Epithelial cell of esophagus (primary cell): ENCODE results near the gene NSDHL.
"Not testable (repeated sequence)": the region's sequence is repeated elsewhere in the genome, so short reads cannot be mapped to it uniquely, and the experiment has no call there.

Source experiments
- DNase-seq: peaks from one replicate; pipeline ENCODE4 v3.0.0; 2010; ENCODE audit warnings: low read depth
- H3K4me3 ChIP-seq: 2 replicates; pipeline ENCODE4 v1.5.1; 2011; ENCODE audit warnings: mild to moderate bottlenecking, low read length, control low read depth
- CTCF ChIP-seq: IDR thresholded peaks from 2 replicates; pipeline ENCODE4 v1.5.1; 2011; ENCODE audit warnings: low read depth, mild to moderate bottlenecking, low read length, control low read depth, inconsistent platforms; ENCODE audit not compliant: insufficient read depth; ENCODE audit errors: missing control alignments

NSDHL gene

GRCh38 chrX:152824841-152825374 is 6.0 kb upstream of the NSDHL start:
- peak; percentile 64 for DNase-seq
- TF ChIP-seq CTCF, result no peak
- H3K4me3 ChIP-seq, result no peak overlapping the region

GRCh38 chrX:152831391-152831790 is 528 bp downstream of the NSDHL start:
- H3K4me3 ChIP-seq, result peak overlapping the region; percentile 70
- TF ChIP-seq CTCF, result no peak
- DNase-seq, result no peak

GRCh38 chrX:152832520-152832919 is 1.7 kb downstream of the NSDHL start:
- DNase-seq, result no peak
- no peak for TF ChIP-seq CTCF
- H3K4me3 ChIP-seq, result peak overlapping the region; percentile 70

- no peak for TF ChIP-seq CTCF
Measured at GRCh38 chrX:152833378-152833777, 2.5 kb downstream of the NSDHL start.

GRCh38 chrX:152835470-152835869 is 4.6 kb downstream of the NSDHL start:
- not testable (repeated sequence) for DNase-seq, H3K4me3 ChIP-seq

More at GRCh38 chrX:152833378-152833777, 2.5 kb downstream of the NSDHL start:
- no peak overlapping the region for H3K4me3 ChIP-seq
- DNase-seq, result no peak

- no peak for TF ChIP-seq CTCF
- no peak overlapping the region for H3K4me3 ChIP-seq
- DNase-seq, result peak; percentile 19
Measured at GRCh38 chrX:152842772-152843338, 12.0 kb downstream of the NSDHL start.

GRCh38 chrX:152843852-152844251 is 13.0 kb downstream of the NSDHL start:
- no peak for DNase-seq
- no peak for TF ChIP-seq CTCF

More at GRCh38 chrX:152843852-152844251, 13.0 kb downstream of the NSDHL start:
- no peak overlapping the region for H3K4me3 ChIP-seq
